B cell (primary cell): ENCODE data around the gene CDHR2. TPM values are rescaled to one million over a fixed set of nuclear protein-coding genes. Genes with fewer than 3 reads are reported as not detected.

Source experiments
- ATAC-seq: fragments of 200-7000 bp; cut with Tn5 transposase; one replicate; pipeline ENCODE4 v1.10.0; 2021; ENCODE audit warnings: low read depth, mild to moderate bottlenecking, moderate number of reproducible peaks, moderate library complexity
- CTCF ChIA-PET: fragments of 350-600 bp; sonication (Branson Sonifier 250); formaldehyde crosslinking; loops from one replicate; lab custom pipeline; 2021; ENCODE audit warnings: antibody characterized with exemption, inconsistent platforms; lab: Charles Lee
- POLR2A ChIA-PET: fragments of 350-600 bp; sonication (Branson Sonifier 250); formaldehyde crosslinking; loops from one replicate; lab custom pipeline; 2021; ENCODE audit warnings: antibody characterized with exemption; lab: Charles Lee
- DNase-seq: peaks from one replicate; pipeline ENCODE4 v3.0.0; 2013
- H2AFZ ChIP-seq: 2 replicates; pipeline ENCODE4 v1.6.1; 2012; ENCODE audit warnings: mild to moderate bottlenecking, low read depth, low read length; ENCODE audit not compliant: insufficient read depth, poor library complexity, severe bottlenecking
- H3K27ac ChIP-seq, 2 donors: 1 replicate in 1 of 2; 2 replicates in 1 of 2; pipeline ENCODE4 v1.5.1; 2012 to 2013; ENCODE audit warnings: low read length in 2 of 2, mild to moderate bottlenecking in 2 of 2, moderate library complexity in 1 of 2
- H3K27me3 ChIP-seq, 4 experiments: fragments of 200-600 bp in 1 of 4; sonication (generic) in 1 of 4; replicated peaks in 1 of 4; 1 replicate in 2 of 4; 2 replicates in 2 of 4; pipeline versions ENCODE4 v1.6.1 to v1.7.0; 2013 to 2016; ENCODE audit warnings: low read length in 3 of 4, mild to moderate bottlenecking in 2 of 4, mixed read lengths in 1 of 4, moderate library complexity in 1 of 4; ENCODE audit not compliant: insufficient read depth in 4 of 4, control insufficient read depth in 3 of 4; ENCODE audit errors: control extremely low read depth in 1 of 4
- H3K36me3 ChIP-seq, 2 experiments: replicated peaks in 1 of 2; 1 replicate in 1 of 2; 2 replicates in 1 of 2; pipeline versions ENCODE4 v1.6.1 to v1.7.1; 2013; ENCODE audit warnings: low read length in 1 of 2; ENCODE audit not compliant: insufficient read depth in 2 of 2, control insufficient read depth in 1 of 2; ENCODE audit errors: control extremely low read depth in 1 of 2, extremely low read depth in 1 of 2
- H3K4me1 ChIP-seq, 2 donors: fragments of 200-600 bp in 1 of 2; sonication (generic) in 1 of 2; 1 replicate in 1 of 2; 2 replicates in 1 of 2; pipeline versions ENCODE4 v1.5.1 to v1.6.1; 2013 to 2017; ENCODE audit warnings: low read length in 2 of 2; ENCODE audit not compliant: control insufficient read depth in 2 of 2, insufficient read depth in 2 of 2
- H3K4me2 ChIP-seq: replicated peaks from 2 replicates; pipeline ENCODE3; 2012; ENCODE audit warnings: mild to moderate bottlenecking, low read depth, low read length; ENCODE audit not compliant: poor library complexity, severe bottlenecking
- H3K4me3 ChIP-seq, 5 experiments: fragments of 200-600 bp in 1 of 5; sonication (generic) in 1 of 5; 1 replicate in 3 of 5; 2 replicates in 2 of 5; pipeline versions ENCODE4 v1.5.1 to v1.7.0; 2011 to 2016; ENCODE audit warnings: low read length in 4 of 5, mild to moderate bottlenecking in 4 of 5, low read depth in 2 of 5, control low read depth in 1 of 5, moderate library complexity in 1 of 5; ENCODE audit not compliant: insufficient read depth in 1 of 5; ENCODE audit errors: control extremely low read depth in 1 of 5, extremely low read depth in 1 of 5
- H3K79me2 ChIP-seq: fragments of 200-600 bp; sonication (generic); one replicate; pipeline ENCODE4 v1.6.0; 2016; ENCODE audit warnings: low read length; ENCODE audit not compliant: control insufficient read depth, insufficient read depth
- H3K9ac ChIP-seq: fragments of 200-600 bp; sonication (generic); 2 replicates; pipeline ENCODE4 v1.6.1; 2017; ENCODE audit warnings: mild to moderate bottlenecking, low read length, moderate library complexity
- H3K9me3 ChIP-seq, 3 donors: one replicate each; pipeline versions ENCODE4 v1.6.1 to v1.7.1; 2013; ENCODE audit warnings: low read length in 2 of 3; ENCODE audit not compliant: control insufficient read depth in 2 of 3, insufficient read depth in 1 of 3; ENCODE audit errors: control extremely low read depth in 1 of 3
- H4K20me1 ChIP-seq: 2 replicates; pipeline ENCODE4 v1.6.0; 2012; ENCODE audit warnings: mild to moderate bottlenecking, low read length; ENCODE audit not compliant: insufficient read depth, control insufficient read depth, poor library complexity, severe bottlenecking
- H3K27ac Mint-ChIP-seq: one replicate; pipeline ENCODE4 v1.8.0; 2021; ENCODE audit warnings: mixed read lengths
- H3K27me3 Mint-ChIP-seq: one replicate; pipeline ENCODE4 v1.8.0; 2021; ENCODE audit warnings: mixed read lengths
- H3K4me1 Mint-ChIP-seq: one replicate; pipeline ENCODE4 v1.8.0; 2021; ENCODE audit warnings: mixed read lengths
- H3K4me3 Mint-ChIP-seq: one replicate; pipeline ENCODE4 v1.8.0; 2021; ENCODE audit warnings: mixed read lengths
- H3K9me3 Mint-ChIP-seq: one replicate; pipeline ENCODE4 v1.8.0; 2022; ENCODE audit warnings: mixed read lengths; ENCODE audit not compliant: insufficient read depth
- EZH2 ChIP-seq: IDR thresholded peaks from 2 replicates; pipeline ENCODE4 v1.6.1; 2012; ENCODE audit warnings: borderline replicate concordance, low read depth, mild to moderate bottlenecking, moderate library complexity, low read length; ENCODE audit not compliant: insufficient read depth, poor library complexity, severe bottlenecking
- WGBS: methylation state at CpG from one replicate; pipeline ENCODE4 v1.1.5; 2013; ENCODE audit warnings: missing lambda C conversion rate; ENCODE audit not compliant: insufficient coverage; 5-methylcytosine and 5-hydroxymethylcytosine counted together
- intact Hi-C: fragments of 100-400 bp; cut with micrococcal nuclease; formaldehyde crosslinking; loops from one replicate; pipeline ENCODE4 v1.10.0; 2022
- polyA plus RNA-seq: library from polyadenylated mRNA; depleted of rRNA; stranded (reverse); fragments of >200 nt; gene quantifications from 2 replicates; pipeline ENCODE4 v1.2.3, GENCODE V29; 2012
- small RNA-seq: library from RNA; depleted of rRNA; stranded (forward); fragments of <200 nt; gene quantifications from one replicate; pipeline ENCODE3, GENCODE V24; 2012; ENCODE audit warnings: low replicate concordance, low read depth; ENCODE audit not compliant: insufficient read length
- total RNA-seq, 2 donors: library from RNA; stranded (reverse); fragments of 120-200 nt in 1 of 2; gene quantifications; 1 replicate in 1 of 2; 2 replicates in 1 of 2; pipeline versions ENCODE4 v1.2.3 to v1.2.4, GENCODE V29; 2013 to 2022
- TF ChIP-seq, protein P1 (sequence below): fragments of 200-600 bp; IDR thresholded peaks from one replicate; pipeline ENCODE4 v1.8.0; 2022; ENCODE audit warnings: antibody characterized with exemption, mild to moderate bottlenecking

CDHR2 gene
- total and polyA plus RNA-seq, 2 donors (not counting 1 experiment from before 2014, with no cell fraction given) = 0.25 to 1.7 TPM

DNA sequence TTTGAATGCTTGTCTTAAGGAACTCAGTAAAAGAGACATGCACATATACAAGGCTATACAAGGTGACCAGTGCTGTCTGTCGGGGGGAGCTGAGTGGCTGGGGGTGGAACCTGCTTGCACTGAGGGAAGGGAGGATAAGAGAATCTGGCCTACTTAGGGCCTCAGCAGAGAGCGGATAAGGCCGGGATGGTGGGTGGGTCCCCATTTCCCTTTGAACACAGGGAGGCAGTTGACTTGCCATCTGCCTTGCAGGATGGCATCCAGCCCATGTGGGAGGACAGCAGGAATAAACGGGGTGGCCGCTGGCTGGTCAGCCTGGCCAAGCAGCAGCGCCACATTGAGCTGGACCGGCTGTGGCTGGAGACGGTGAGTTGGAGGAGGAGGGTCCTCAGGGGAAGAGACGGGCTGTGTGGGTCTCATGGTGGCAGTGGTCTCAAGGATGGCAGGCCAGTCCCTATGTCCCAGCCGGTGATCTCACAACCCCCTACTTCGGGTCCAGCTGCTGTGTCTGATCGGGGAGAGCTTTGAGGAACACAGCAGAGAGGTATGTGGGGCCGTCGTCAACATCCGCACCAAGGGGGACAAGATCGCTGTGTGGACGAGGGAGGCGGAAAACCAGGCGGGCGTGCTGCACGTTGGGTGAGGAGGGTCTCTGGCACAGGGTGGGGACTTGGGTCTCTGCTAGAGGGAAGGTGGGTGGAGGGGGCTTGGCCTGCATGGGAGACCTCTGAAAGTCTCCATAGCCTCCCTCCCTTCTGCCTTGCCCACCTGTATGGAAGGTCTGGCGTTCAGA, 95.9 kb downstream of the CDHR2 start:
- Histone ChIP-seq H3K4me1 (peaks cover 19 to 30% of the 10 kb centered on the region in 2 donors), H2AFZ (no peak overlapping the region), H3K27ac (no peak overlapping the region), H3K4me2 (no peak overlapping the region), H3K27me3 (no peaks in the 10 kb centered on the region), H3K9ac (no peak overlapping the region), H3K36me3 (no peaks in the 10 kb centered on the region), H4K20me1 (no peaks in the 10 kb centered on the region), H3K9me3 (no peaks in the 10 kb centered on the region), H3K4me3 (no peak overlapping the region), H3K79me2 (peaks cover 9% of the 10 kb centered on the region)
- TF ChIP-seq, protein P1, sequence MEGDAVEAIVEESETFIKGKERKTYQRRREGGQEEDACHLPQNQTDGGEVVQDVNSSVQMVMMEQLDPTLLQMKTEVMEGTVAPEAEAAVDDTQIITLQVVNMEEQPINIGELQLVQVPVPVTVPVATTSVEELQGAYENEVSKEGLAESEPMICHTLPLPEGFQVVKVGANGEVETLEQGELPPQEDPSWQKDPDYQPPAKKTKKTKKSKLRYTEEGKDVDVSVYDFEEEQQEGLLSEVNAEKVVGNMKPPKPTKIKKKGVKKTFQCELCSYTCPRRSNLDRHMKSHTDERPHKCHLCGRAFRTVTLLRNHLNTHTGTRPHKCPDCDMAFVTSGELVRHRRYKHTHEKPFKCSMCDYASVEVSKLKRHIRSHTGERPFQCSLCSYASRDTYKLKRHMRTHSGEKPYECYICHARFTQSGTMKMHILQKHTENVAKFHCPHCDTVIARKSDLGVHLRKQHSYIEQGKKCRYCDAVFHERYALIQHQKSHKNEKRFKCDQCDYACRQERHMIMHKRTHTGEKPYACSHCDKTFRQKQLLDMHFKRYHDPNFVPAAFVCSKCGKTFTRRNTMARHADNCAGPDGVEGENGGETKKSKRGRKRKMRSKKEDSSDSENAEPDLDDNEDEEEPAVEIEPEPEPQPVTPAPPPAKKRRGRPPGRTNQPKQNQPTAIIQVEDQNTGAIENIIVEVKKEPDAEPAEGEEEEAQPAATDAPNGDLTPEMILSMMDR = no peak
- TF ChIP-seq EZH2 = no peak
- no peaks in the 10 kb centered on the region for H3K27me3 Mint-ChIP-seq
- ATAC-seq (no peak), DNase-seq (no peak)
- POLR2A ChIA-PET = no interaction called here
- WGBS = 94% methylated on average over 14 of the region's 22 CpGs
- peaks cover 32% of the 10 kb centered on the region for H3K4me1 Mint-ChIP-seq
- no peaks in the 10 kb centered on the region for H3K9me3 Mint-ChIP-seq
- no peak overlapping the region for H3K27ac Mint-ChIP-seq
- H3K4me3 Mint-ChIP-seq = peak overlapping the region; percentile 26
- intact Hi-C loops = no loop called here
- CTCF ChIA-PET = no interaction called here

Small RNA genes within 50 kb of the gene (small RNA-seq; reads per million reads assigned to genes)
- not detected for gene MIR4281
- not detected for gene RF00019
- gene RN7SL684P = not detected

Other genes with a start within 250 kb of the CDHR2 start
- gene KIAA1191, start 187.6 kb upstream of the CDHR2 start, total RNA-seq = 82.9 and 88.1 TPM in 2 replicates
- gene KIAA1191, start 187.6 kb upstream of the CDHR2 start, polyA plus RNA-seq = 43.6 and 61.2 TPM in 2 replicates
- gene ARL10, start 183.9 kb upstream of the CDHR2 start, total RNA-seq = 27.9 and 33.6 TPM in 2 replicates
- gene ARL10, start 183.9 kb upstream of the CDHR2 start, polyA plus RNA-seq = 12.1 and 13.1 TPM in 2 replicates
- 25.0 and 25.1 TPM in 2 replicates for gene NOP16, start 160.7 kb upstream of the CDHR2 start, total RNA-seq
- 27.8 and 35.5 TPM in 2 replicates for gene NOP16, start 160.7 kb upstream of the CDHR2 start, polyA plus RNA-seq
- gene HIGD2A, start 160.6 kb upstream of the CDHR2 start, total RNA-seq = 70.1 and 80.1 TPM in 2 replicates
- 102 and 212 TPM in 2 replicates for gene HIGD2A, start 160.6 kb upstream of the CDHR2 start, polyA plus RNA-seq
- gene CLTB, start 132.8 kb upstream of the CDHR2 start, total RNA-seq = 29.6 and 29.9 TPM in 2 replicates
- gene CLTB, start 132.8 kb upstream of the CDHR2 start, polyA plus RNA-seq = 41.7 and 48.0 TPM in 2 replicates
- gene FAF2, start 101.0 kb upstream of the CDHR2 start, total RNA-seq = 35.1 and 41.3 TPM in 2 replicates
- 10.9 and 16.0 TPM in 2 replicates for gene FAF2, start 101.0 kb upstream of the CDHR2 start, polyA plus RNA-seq
- gene RNF44, start 11.9 kb upstream of the CDHR2 start, total RNA-seq = 220 and 231 TPM in 2 replicates
- gene RNF44, start 11.9 kb upstream of the CDHR2 start, polyA plus RNA-seq = 262 and 299 TPM in 2 replicates
- 2.1 and 2.7 TPM in 2 replicates for gene GPRIN1, start 60.8 kb downstream of the CDHR2 start, total RNA-seq
- gene GPRIN1, start 60.8 kb downstream of the CDHR2 start, polyA plus RNA-seq = 0.35 and 0.72 TPM in 2 replicates
- gene SNCB, start 81.2 kb downstream of the CDHR2 start, total RNA-seq = not detected in 2 replicates
- 0.09 and 0.10 TPM in 2 replicates for gene SNCB, start 81.2 kb downstream of the CDHR2 start, polyA plus RNA-seq
- gene EIF4E1B, start 81.3 kb downstream of the CDHR2 start, total RNA-seq = not detected in 2 replicates
- gene EIF4E1B, start 81.3 kb downstream of the CDHR2 start, polyA plus RNA-seq = not detected in 2 replicates
- gene TSPAN17, start 98.1 kb downstream of the CDHR2 start, total RNA-seq = 21.0 and 23.7 TPM in 2 replicates
- 20.5 and 24.6 TPM in 2 replicates for gene TSPAN17, start 98.1 kb downstream of the CDHR2 start, polyA plus RNA-seq